Sigmoid colon (tissue), 7 donors: ENCODE measurements around the gene TSPOAP1. TPM values are rescaled to one million over a fixed set of nuclear protein-coding genes. Genes with fewer than 3 reads are reported as not detected.

Experiments
- DNase-seq: peaks from one replicate; pipeline ENCODE4 v3.0.0-alpha.2; 2019
- H3K27ac ChIP-seq, 4 donors: fragments of 200-600 bp; sonication (generic); one replicate each; pipeline ENCODE4 v1.5.1; 2016 to 2019; ENCODE audit warnings: mild to moderate bottlenecking in 1 of 4
- H3K27me3 ChIP-seq, 3 donors: fragments of 200-600 bp; sonication (generic); one replicate each; pipeline ENCODE4 v1.5.1; 2019; ENCODE audit warnings: mild to moderate bottlenecking in 1 of 3
- H3K36me3 ChIP-seq, 4 donors: fragments of 200-600 bp; sonication (generic); one replicate each; pipeline ENCODE4 v1.5.1; 2016 to 2019
- H3K4me1 ChIP-seq, 4 donors: fragments of 200-600 bp; sonication (generic); one replicate each; pipeline ENCODE4 v1.5.1; 2017 to 2019
- H3K4me3 ChIP-seq, 4 donors: fragments of 200-600 bp; sonication (generic); one replicate each; pipeline ENCODE4 v1.5.1; 2017 to 2019; ENCODE audit warnings: mild to moderate bottlenecking in 2 of 4, moderate library complexity in 1 of 4
- H3K9me3 ChIP-seq, 4 donors: fragments of 200-600 bp in 3 of 4; sonication (generic) in 3 of 4; one replicate each; pipeline versions ENCODE4 v1.5.1 to v1.6.1; 2013 to 2019
- EP300 ChIP-seq, 4 donors: sonication (generic); formaldehyde crosslinking; IDR thresholded peaks; one replicate each; pipeline ENCODE4 v1.6.1; 2017; ENCODE audit warnings: antibody characterized with exemption in 4 of 4
- POLR2A ChIP-seq, 2 donors: fragments of 450-650 bp; IDR thresholded peaks; one replicate each; pipeline ENCODE4 v1.6.1; 2016; ENCODE audit warnings: antibody characterized with exemption in 2 of 2, mild to moderate bottlenecking in 2 of 2, moderate library complexity in 2 of 2
- POLR2AphosphoS5 ChIP-seq, 4 donors: sonication (generic); formaldehyde crosslinking; IDR thresholded peaks; one replicate each; pipeline ENCODE4 v1.6.1; 2017; ENCODE audit warnings: antibody characterized with exemption in 4 of 4
- WGBS, 2 donors: extraction: QIAGEN DNeasy Blood & Tissue Kit; methylation state at CpG; one replicate each; pipeline ENCODE4 v1.1.7; 2013; 5-methylcytosine and 5-hydroxymethylcytosine counted together
- intact Hi-C: fragments of 100-400 bp; cut with DNase I; formaldehyde crosslinking; loops from one replicate; pipeline ENCODE4 v1.15.1; 2023
- polyA plus RNA-seq, 3 donors: library from polyadenylated mRNA; stranded (reverse); fragments of 200-250 nt; gene quantifications; one replicate each; pipeline ENCODE4 v1.2.3, GENCODE V29; 2013
- total RNA-seq, 4 donors: library from RNA; depleted of rRNA; stranded (reverse); fragments of >200 nt; gene quantifications; one replicate each; pipeline ENCODE4 v1.1.0, GENCODE V29; 2016
- TF ChIP-seq, protein P1 (sequence below), 4 experiments: fragments of 450-650 bp in 3 of 4; fragments of 200-600 bp in 1 of 4; IDR thresholded peaks; one replicate each; pipeline ENCODE4 v1.5.1; 2016 to 2019; ENCODE audit warnings: antibody characterized with exemption in 4 of 4, mild to moderate bottlenecking in 3 of 4, moderate library complexity in 2 of 4
- donor health status: healthy with polysubstance abuse.
- donor health status: Bipolar disorder and iron deficiency.
- donor health status: healthy.

Gene TSPOAP1
- total and polyA plus RNA-seq, 7 donors, result 0.69 to 28.4 (median 12.5) TPM

- DNase-seq, result no peak
- WGBS, 2 donors, result 41 to 77% methylated on average over 21 of the region's 21 CpGs
- Histone ChIP-seq H3K36me3 (no peaks in the 10 kb centered on the region), H3K4me1 (peaks cover 0 to 25% (median 22%) of the 10 kb centered on the region in 4 donors), H3K27ac (peak overlapping the region in 3 of 4 donors; percentile 1 to 38 (median 25)), H3K4me3 (peak overlapping the region in 1 of 4 donors; percentile 48), H3K27me3 (peaks cover 0 to 27% (median 0%) of the 10 kb centered on the region in 3 donors), H3K9me3 (no peaks in the 10 kb centered on the region)
- TF ChIP-seq POLR2A (IDR thresholded peaks at IDR 0.05) (no peak), EP300 (IDR thresholded peaks at IDR 0.05) (no peak)
- TF ChIP-seq, protein P1, sequence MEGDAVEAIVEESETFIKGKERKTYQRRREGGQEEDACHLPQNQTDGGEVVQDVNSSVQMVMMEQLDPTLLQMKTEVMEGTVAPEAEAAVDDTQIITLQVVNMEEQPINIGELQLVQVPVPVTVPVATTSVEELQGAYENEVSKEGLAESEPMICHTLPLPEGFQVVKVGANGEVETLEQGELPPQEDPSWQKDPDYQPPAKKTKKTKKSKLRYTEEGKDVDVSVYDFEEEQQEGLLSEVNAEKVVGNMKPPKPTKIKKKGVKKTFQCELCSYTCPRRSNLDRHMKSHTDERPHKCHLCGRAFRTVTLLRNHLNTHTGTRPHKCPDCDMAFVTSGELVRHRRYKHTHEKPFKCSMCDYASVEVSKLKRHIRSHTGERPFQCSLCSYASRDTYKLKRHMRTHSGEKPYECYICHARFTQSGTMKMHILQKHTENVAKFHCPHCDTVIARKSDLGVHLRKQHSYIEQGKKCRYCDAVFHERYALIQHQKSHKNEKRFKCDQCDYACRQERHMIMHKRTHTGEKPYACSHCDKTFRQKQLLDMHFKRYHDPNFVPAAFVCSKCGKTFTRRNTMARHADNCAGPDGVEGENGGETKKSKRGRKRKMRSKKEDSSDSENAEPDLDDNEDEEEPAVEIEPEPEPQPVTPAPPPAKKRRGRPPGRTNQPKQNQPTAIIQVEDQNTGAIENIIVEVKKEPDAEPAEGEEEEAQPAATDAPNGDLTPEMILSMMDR (IDR thresholded peaks at IDR 0.05), result no peak
- intact Hi-C loops, result no loop called here
These were observed 4.5 kb upstream of the TSPOAP1 start for GRCh38 chr17:58332778-58333735.

DNA sequence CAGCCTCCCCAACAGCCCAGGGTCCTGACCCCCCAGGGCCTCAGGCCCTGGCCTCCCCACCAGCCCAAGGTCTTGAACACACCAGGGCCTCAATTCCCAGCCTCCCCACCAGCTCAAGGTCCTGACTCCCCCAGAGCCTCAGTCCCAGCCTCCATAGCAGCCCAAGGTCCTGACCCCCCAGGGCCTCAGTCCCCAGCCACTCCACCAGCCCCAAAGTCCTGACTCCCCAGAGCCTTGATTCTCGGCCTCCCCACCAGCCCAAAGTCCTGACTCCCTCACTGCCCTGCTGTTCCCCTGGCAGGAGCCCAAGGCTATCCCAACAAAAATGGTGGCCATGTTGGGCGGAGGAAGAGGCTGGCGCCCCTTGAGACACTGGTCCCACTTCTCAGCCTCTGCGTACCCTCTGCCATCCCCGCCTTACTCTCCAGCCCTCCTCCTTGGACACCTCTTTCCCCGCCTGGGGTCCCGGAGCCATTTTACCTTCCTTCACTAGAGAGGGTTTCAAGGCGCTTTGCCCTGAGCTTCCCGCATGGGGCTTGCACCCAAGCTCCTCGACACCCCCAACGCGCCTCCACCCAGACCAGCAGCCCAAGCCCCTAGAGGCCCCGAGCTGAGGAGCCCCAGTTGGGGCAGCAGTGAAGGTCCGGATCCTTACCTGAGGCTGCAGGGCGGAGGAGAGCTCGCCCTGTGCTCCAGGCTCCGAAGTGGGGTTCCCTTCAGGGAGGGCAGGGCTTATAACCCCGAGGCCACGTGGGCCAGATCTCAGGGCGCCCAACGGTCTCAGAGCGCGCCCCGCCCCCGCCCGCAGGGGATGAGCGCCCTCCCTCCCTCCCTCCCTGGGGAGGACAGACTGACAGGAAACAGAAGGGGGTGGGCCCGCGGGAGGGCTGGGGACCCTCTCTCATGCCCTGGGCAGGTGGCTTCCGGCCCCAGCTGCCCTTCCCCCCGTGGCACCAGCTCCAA lies 3.5 kb upstream of the TSPOAP1 start:
- Histone ChIP-seq H3K36me3 (no peaks in the 10 kb centered on the region), H3K9me3 (no peaks in the 10 kb centered on the region), H3K27ac (peak overlapping the region; percentile 24 to 68 (median 54)), H3K4me1 (peaks cover 0 to 17% (median 12%) of the 10 kb centered on the region in 4 donors), H3K27me3 (peaks cover 0 to 19% (median 0%) of the 10 kb centered on the region in 3 donors), H3K4me3 (peak overlapping the region in 3 of 4 donors; percentile 23 to 48 (median 37))
- intact Hi-C loops, result no loop called here
- 55 to 74% methylated on average over 31 of the region's 31 CpGs for WGBS, 2 donors
- no peak for DNase-seq
- no peak for TF ChIP-seq EP300 (IDR thresholded peaks at IDR 0.05)
- TF ChIP-seq POLR2AphosphoS5 (IDR thresholded peaks at IDR 0.05), result peak; percentile 39 to 83 (median 82)
- peak; percentile 48 to 55 for TF ChIP-seq POLR2A (IDR thresholded peaks at IDR 0.05)

DNA sequence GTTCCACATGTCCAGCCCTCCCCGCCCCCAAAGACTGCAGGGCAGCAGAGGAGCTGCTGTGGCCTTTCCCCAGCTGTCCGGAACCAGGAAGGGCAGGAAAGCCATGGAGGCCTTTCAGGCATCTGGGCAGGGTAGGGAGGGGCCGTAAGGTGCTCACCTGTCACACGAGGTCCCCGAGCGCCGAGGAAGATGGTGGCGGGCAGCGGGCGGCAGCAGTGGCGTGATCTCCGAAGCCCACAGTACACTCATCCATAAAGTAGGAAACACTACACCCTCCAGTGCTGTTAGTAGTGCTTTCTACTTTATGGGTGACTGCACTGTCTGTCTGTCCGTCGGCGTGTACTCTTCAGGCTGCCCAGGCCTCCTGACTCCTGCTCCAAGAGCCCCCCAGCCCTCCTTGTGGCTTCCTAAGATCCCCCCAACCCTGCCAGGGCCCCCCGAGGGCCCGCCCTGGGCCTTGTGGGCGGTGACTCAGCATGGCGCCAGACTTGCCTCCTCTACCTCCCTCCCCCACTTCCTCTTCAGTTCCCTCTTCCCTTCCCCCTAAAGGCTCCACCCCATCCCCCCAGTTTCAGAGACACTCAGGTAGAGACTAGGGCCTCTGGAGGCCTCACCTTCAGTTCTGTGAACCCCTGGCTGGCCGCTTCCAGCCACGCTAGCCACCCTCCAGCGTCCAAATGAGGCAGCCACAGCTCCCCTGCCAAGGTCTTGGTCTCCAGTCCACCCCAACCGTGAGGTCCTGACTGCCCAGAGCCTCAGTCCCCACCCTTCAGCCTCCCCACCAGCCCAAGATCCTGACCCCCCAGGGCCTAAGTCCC lies 2.6 kb upstream of the TSPOAP1 start:
- intact Hi-C loops, result no loop called here
- H3K4me3 ChIP-seq, result peak overlapping the region in 3 of 4 donors; percentile 23 to 48 (median 37)
- WGBS, 2 donors, result 47 to 78% methylated on average over 23 of the region's 23 CpGs

DNA sequence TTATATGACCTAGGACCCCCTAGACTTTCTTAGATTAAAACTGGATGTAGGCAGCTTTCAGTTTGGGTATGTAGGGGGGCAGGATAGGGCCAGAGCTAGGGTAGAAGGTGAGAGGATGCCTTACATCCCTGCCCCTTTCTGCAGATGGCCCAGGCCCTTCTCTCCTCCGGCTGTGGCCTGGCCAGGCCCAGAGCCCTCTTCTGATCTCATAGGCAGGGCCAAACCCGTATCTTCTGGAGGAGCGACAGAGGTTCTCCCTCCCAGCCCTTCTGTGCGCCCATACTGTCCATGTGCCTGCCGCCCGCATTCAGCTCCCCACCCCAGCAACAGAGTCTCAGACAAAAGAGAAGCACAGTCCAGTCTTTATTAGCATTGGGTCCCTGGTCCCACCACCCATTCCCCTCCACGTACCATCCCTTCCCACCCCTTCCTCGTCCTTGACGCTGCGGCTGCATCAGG lies 2.0 kb upstream of the TSPOAP1 start:
- Histone ChIP-seq H3K27ac (peak overlapping the region; percentile 31 to 68 (median 54)), H3K4me3 (peak overlapping the region in 3 of 4 donors; percentile 23 to 48 (median 37)), H3K4me1 (peaks cover 0 to 4% (median under 1%) of the 10 kb centered on the region in 4 donors), H3K27me3 (peaks cover 0 to 15% (median 0%) of the 10 kb centered on the region in 3 donors), H3K9me3 (no peaks in the 10 kb centered on the region), H3K36me3 (no peaks in the 10 kb centered on the region)
- 55 to 81% methylated on average over 10 of the region's 10 CpGs for WGBS, 2 donors
- TF ChIP-seq, protein P1 (IDR thresholded peaks at IDR 0.05), result no peak
- no peak for TF ChIP-seq POLR2A (IDR thresholded peaks at IDR 0.05)
- no peak for TF ChIP-seq EP300 (IDR thresholded peaks at IDR 0.05)
- no peak for TF ChIP-seq POLR2AphosphoS5 (IDR thresholded peaks at IDR 0.05)
- intact Hi-C loops, result no loop called here
- no peak for DNase-seq

More for the DNA sequence above, 2.6 kb upstream of the TSPOAP1 start:
- DNase-seq, result no peak
- no peaks in the 10 kb centered on the region for H3K9me3 ChIP-seq
- H3K4me1 ChIP-seq, result peaks cover 0 to 8% (median 4%) of the 10 kb centered on the region in 4 donors
- H3K27me3 ChIP-seq, result peaks cover 0 to 15% (median 0%) of the 10 kb centered on the region in 3 donors
- H3K36me3 ChIP-seq, result no peaks in the 10 kb centered on the region
- TF ChIP-seq, protein P1 (IDR thresholded peaks at IDR 0.05), result no peak
- H3K27ac ChIP-seq, result peak overlapping the region; percentile 31 to 68 (median 54)
